ENCODE measurements around the gene GLRA2.

Gene GLRA2
- long read RNA-seq, donor 1, result 0 reads
- long read RNA-seq, donor 2, result 0 reads
- long read RNA-seq, donor 3, result 0 reads
- long read RNA-seq, donor 4, result 0 reads
- long read RNA-seq, donor 5, result 0 reads
- long read RNA-seq, donor 6, result 0 reads
- long read RNA-seq, donor 7, result 0 reads
- long read RNA-seq, donor 8, result 0 reads

DNA sequence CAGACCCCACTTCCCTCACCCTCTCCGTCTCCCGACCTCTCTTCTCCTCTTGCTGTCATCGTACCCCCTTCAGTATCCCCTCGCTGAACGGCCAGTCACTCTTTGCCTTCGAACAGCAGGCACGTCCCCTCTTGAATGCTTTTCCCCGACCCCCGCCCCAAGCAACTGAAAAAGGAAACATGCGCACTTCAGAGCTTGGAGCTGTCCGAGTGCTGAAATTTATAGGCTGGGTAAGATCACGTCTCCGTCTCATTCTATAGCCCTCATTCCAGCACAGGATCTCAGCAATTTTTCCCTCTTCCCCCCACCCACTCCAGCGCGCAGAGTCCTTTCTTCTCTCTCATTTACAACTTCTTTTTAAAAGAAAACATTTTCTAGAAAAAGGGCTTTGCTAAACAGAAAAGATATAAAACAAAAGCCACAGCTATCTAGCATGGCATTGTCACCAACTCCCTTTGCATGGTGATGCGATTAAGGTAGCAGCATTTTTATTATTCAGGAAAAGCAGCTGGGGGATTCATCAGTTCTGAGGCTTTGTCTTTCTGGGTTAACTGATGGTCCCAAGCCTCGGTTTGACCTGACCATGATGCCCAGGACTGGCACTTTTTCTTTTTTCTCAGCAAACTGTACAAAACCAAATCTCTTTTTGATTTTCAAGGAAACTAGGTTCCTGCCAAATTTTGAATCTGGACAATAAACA, at the start of gene GLRA2:
GLRA2 (plus strand) TSS at position 247 of the 700 bp plus-strand sequence. CDS start 522 bp downstream, outside the sequence.
- DNase-seq, result peak; percentile 16

- no peak for DNase-seq
Observed at GRCh38 chrX:14489437-14489836, 39.9 kb upstream of the GLRA2 start.

GRCh38 chrX:14491689-14492088, 37.6 kb upstream of the GLRA2 start:
- no peak for DNase-seq

DNA sequence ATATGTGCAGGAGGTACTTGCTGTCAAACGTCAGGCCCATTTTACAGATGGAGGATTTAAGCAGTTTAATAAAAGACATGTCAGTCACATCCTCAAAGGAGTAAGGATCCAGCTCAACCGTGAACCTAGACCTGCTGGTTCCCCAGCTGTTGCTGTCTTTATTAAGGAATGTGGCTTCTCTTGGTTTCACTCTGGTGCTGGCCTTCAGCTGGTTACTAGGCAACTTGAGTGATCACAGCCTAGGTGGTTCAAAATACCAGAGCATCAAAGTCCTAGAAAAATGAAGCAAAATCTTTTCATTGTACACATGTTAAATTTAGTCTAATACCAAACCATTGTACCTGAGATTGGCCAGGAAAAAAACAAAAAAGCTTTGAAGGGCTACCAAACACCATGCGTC, 32.7 kb upstream of the GLRA2 start:
- DNase-seq, result no peak

- DNase-seq, result no peak
Observed at GRCh38 chrX:14497184-14497666, 32.1 kb upstream of the GLRA2 start.

- no peak for DNase-seq
Observed at GRCh38 chrX:14501327-14501726, 28.0 kb upstream of the GLRA2 start.

- no peak for DNase-seq
Observed at GRCh38 chrX:14504960-14505538, 24.3 kb upstream of the GLRA2 start.

DNA sequence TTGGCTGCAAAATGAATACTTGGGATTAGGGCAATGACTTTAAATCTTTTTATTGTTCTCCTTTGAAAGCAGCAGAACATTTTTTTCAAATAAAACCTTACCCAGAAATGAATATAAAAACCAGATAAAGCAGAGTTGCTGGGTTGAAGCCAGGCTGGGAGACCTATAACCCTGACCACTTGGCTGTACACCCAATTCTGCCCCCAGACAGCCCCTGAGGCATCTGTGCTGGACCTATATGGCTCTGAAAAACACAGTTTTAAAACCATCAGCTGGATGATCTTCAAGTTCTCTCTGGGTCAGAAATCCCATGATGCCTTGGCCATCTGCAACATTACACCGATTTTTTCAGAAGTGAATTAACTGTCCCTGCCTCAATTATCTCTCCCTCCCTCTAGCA, 23.7 kb upstream of the GLRA2 start:
- no peak for DNase-seq

- no peak for DNase-seq
Observed at GRCh38 chrX:14506866-14507265, 22.5 kb upstream of the GLRA2 start.

DNA sequence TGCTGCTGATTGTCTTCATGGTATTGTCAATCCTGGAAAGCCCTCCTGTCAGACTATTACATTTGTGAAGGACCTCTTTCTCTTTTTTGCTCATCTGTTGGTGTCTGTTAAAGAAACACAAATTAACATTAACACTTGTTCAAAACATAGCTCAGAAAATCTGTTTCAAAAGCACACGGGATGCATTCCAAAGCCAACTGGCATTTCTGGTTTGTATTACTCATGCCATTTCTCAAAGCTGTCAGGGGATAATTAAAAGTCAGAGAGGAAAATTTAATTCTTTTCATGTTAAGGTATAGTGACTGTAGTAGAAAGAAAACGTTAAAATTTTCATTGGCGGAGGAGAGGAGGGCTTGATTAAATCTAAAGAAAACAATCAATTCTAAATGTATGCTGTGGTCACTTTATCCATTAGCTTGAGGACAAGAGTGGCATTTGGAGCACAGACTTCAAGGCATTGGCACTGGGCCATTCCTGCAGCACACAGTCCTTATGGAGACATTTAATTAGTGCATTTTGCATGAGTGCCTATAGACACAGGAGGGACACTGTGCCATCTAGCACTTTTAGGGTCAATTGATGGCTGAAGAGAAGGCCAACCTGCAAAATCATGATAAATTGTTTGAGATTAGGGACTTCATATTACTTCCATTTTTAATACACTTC, 21.2 kb upstream of the GLRA2 start:
- DNase-seq, result no peak

DNA sequence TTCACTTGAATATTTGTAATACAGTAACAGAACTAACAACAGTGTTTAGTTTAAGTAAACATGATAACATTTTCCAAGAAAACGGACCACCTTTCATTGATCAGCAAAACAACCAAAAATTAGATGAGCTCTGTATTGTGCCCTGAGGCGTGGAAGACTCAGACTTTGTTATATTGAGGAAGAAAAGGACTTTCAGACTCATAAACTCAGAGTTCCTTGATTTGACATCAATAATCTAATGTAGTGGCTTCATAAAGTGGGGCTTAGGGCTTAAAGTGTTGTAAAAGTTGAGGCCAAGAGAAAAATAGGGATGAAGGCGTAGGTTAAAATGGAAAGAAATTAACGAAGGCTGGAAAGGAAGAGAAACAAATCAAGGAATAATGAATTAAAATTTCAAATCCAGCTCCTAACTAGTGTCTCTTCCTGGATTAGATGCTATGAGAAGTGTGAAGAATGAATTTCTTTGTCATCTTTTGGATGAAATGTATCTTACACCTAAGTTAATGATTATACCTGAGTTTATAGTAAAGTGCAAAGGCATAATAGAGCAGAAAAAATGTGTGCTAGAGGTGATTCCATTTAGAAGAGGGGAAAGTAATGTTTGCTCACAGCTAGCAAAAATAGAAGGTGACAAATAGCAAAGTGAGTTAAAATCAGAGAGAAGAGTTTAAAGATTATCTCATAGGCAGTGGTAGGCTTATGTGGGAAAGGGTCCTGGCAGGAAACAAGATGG, 19.8 kb upstream of the GLRA2 start:
- DNase-seq, result no peak

- peak; percentile 15 for DNase-seq
Observed at GRCh38 chrX:14528629-14529289, 577 bp upstream of the GLRA2 start.

GRCh38 chrX:14533867-14534266, 4.5 kb downstream of the GLRA2 start:
- DNase-seq, result no peak

DNA sequence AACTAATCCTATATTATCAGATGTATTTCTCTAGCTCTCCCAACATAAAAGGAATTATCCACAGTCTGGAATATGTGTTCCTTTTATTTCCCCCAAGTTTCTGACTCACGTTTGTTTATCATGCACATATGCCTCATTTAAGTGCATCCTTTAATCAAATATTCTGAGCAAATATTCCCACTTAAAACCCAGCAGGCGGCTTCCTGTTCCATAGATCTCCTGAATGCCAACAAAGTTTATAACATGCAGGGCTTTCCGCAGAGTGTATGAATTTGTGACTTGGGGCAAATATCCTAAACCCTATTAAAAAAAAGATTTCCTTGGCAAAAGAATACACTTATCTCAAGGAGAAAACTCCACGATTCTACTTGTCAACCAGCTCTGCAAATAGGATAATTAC, 16.9 kb downstream of the GLRA2 start:
- DNase-seq, result no peak

DNA sequence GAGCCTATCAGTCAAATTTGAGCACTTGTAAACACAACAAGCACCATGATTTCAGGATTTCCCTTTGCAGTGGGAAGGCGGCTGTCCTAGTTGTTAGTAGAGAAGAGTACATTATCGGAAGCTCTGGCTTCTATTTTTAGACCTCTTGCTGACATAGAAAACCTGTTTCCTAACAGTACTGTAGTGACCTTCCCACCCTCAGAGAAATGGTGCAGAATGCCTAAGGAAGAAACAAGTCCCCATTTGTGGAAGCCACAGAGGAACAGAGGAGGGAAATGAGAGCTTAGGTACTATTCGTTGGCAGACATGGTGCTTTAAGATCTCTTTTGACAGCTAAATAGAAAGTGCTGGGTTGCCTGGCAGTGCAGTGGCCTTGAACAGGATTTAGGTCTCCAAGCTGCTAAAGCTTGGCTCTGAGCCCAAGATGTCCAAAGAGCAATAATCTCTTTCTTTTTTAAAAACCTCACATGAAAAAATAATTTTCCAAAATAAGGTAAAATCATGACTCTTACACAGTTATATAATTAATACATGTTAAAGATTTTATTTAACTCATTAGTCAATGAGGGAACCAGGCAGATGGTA, 24.9 kb downstream of the GLRA2 start:
- DNase-seq, result peak; percentile 2

GRCh38 chrX:14564058-14564457, 34.7 kb downstream of the GLRA2 start:
- no peak for DNase-seq

DNA sequence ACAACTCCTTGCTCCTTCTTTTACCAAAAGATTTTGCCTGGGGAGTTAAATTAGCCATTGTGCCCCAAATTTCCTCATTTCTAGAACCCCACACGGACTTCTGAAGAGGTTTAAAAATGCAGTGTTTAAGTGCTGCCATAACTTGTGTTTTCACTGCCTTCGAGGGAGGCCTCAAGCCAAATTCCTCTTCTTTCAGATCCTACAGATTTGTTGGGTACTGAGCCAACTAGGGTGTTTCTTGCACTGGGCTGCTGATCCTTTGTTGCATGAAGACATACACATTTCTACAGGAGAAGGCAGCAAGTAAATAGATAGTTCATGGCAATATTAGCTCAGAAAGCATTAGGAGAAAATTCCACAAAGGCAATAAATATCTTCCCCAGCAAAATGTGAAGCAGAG, 43.8 kb downstream of the GLRA2 start:
- DNase-seq, result no peak

GRCh38 chrX:14581081-14581480, 51.7 kb downstream of the GLRA2 start:
- no peak for DNase-seq

DNA sequence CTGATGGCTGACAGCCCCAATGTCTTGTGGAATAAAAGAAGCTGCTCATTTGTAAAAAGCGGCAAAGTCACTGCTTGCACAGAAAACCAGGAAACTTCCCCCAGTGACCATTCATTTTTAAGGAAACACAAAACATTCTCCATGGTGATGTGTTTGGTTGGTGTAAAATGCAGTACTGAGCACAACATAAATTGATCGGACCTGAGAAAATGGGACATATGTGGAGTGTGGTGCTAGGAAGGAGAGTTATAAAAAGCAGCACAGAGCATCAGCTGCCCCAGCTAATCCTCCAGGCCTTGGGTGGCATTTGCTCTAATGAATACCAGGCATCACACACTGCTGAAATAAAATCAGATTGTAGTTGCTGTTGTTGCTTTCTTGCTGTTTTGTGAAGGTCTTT, 55.2 kb downstream of the GLRA2 start:
- no peak for DNase-seq

DNA sequence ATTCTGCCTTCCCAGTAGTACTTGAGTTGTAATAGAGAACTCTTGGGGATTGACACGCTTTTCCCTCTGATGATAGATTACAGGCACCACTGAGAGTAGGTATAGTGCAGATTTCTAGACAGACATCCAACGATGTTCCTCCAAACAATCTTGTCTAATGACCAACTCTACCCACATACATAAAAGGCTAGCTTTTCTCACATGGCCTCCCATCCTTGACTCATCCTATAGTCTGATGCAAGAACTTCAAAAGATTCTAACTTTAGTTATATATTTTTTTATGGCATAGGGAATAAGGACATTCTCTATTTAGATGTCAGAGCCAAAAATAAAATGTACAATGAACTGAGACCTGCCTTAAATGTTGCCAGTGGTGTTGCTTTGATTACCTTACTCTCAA, 60.9 kb downstream of the GLRA2 start:
- no peak for DNase-seq

GRCh38 chrX:14590693-14591424, 61.5 kb downstream of the GLRA2 start:
- DNase-seq, result no peak
